Measurements from ENCODE around the gene RCC2.
"Not testable (repeated sequence)": the region's sequence is repeated elsewhere in the genome, so short reads cannot be mapped to it uniquely, and the experiment has no call there.

The RCC2 gene

DNA sequence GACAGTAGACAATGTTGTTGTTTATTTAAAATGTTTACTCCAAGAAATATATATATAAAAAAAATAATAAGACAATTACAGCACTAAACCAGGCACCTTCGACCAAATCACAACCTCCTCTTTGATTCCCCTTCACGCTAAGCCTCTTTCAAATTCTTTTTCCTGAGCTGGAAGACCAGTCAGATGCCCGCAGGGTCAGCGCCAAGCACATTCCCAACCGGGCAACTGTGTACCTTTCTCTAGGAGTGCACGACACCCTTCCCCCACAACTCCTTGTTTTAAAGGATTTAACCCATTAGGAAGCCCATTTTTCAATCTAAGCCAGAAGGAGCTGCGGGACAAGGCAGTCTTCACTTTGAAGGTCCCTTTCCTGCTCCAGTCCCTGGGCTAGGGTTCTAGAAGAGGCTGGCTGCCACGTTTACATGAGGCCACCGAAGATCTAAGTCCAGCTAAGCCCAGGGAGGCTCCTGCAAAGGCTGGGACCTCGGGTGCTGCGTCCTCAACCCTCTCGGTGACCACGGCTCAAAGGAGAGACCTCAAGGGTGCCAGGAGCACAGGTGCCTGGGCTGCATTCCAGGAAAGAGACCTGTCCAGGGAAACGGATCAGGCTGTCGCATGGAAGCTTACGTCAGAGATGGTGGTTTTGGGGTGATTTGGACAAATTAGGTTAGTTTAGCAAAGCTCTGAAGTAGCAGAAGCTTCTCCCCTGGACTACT lies 32.6 kb downstream of the RCC2 start:
- peaks cover 19% of the 10 kb centered on the region for H3K36me3 ChIP-seq (replicated peaks; ENCODE audit: low read depth, low read length)
- not testable (repeated sequence) for H3K9ac ChIP-seq (ENCODE audit: low read length); H3K4me2 ChIP-seq (ENCODE audit: low read length); H3K9me3 ChIP-seq (ENCODE audit: insufficient read depth, low read length); H3K79me2 ChIP-seq (ENCODE audit: low read length); H3K27me3 ChIP-seq (ENCODE audit: low read depth, low read length); H3K4me3 ChIP-seq (ENCODE audit: low read length); H3K27ac ChIP-seq (ENCODE audit: low read length); H2AFZ ChIP-seq (ENCODE audit: low read depth, low read length)
- H4K20me1 ChIP-seq (ENCODE audit: insufficient read depth, low read length), result peaks cover 24% of the 10 kb centered on the region
- H3K4me1 ChIP-seq (ENCODE audit: low read length), result peaks cover 13% of the 10 kb centered on the region

DNA sequence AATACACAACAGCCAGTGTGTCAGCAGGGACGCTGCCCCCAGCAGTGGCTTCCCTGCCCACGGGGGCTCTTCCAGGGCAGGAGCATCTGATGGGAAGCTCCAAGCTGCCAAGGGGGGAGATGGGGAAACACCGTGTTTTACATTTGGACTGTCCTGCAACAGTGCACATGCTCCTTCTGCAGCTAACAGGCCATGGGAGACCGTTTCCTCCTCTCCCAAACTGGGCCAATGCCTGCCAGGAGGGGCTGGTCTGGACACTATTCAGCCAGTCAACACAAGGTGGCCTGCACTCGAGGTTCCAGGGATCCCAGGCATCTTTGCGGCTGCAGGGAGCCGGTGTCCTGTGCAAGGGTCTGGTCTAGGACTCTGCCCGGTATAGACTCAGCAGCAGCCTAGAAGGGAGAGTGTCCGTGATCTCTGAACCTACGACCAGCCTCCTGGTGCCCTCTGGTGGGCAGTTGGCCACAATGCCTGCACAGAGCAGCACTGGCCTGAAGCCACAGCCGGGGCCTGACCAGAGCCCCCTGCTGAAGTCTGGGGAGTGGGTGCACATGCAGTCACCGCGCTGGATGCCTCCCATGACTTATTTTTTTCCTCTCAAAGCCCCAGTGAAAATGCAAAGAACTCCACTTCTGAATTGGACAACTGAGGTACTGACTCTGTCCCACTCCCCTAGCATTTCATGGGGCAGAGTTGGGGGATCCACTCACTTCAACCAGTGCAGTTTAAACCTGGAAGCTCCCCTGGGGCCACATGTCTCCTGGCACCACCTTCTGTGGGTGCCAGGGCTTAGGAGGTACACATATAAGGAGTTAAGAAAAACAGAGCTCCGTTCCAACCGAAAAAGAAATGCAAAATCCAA lies 33.3 kb downstream of the RCC2 start:
- Histone ChIP-seq H3K79me2 (ENCODE audit: low read length) (peaks cover 9% of the 10 kb centered on the region; the same call in 1 of the 2 replicates), H2AFZ (ENCODE audit: low read depth, low read length) (no peak overlapping the region), H3K4me3 (ENCODE audit: low read length) (no peak overlapping the region), H3K9me3 (ENCODE audit: insufficient read depth, low read length) (no peaks in the 10 kb centered on the region), H3K27ac (ENCODE audit: low read length) (no peak overlapping the region), H3K4me2 (ENCODE audit: low read length) (no peak overlapping the region), H3K9ac (ENCODE audit: low read length) (no peak overlapping the region), H3K27me3 (ENCODE audit: low read depth, low read length) (no peaks in the 10 kb centered on the region), H3K36me3 (replicated peaks; ENCODE audit: low read depth, low read length) (peaks cover 14% of the 10 kb centered on the region), H4K20me1 (ENCODE audit: insufficient read depth, low read length) (peaks cover 16% of the 10 kb centered on the region), H3K4me1 (ENCODE audit: low read length) (peaks cover 5% of the 10 kb centered on the region)
- no peak for TF ChIP-seq EZH2phosphoT487 (IDR thresholded peaks at IDR 0.05; ENCODE audit: low read depth)
- TF ChIP-seq, protein P1, sequence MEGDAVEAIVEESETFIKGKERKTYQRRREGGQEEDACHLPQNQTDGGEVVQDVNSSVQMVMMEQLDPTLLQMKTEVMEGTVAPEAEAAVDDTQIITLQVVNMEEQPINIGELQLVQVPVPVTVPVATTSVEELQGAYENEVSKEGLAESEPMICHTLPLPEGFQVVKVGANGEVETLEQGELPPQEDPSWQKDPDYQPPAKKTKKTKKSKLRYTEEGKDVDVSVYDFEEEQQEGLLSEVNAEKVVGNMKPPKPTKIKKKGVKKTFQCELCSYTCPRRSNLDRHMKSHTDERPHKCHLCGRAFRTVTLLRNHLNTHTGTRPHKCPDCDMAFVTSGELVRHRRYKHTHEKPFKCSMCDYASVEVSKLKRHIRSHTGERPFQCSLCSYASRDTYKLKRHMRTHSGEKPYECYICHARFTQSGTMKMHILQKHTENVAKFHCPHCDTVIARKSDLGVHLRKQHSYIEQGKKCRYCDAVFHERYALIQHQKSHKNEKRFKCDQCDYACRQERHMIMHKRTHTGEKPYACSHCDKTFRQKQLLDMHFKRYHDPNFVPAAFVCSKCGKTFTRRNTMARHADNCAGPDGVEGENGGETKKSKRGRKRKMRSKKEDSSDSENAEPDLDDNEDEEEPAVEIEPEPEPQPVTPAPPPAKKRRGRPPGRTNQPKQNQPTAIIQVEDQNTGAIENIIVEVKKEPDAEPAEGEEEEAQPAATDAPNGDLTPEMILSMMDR (IDR thresholded peaks at IDR 0.05; ENCODE audit: low read depth, low read length), result peak; percentile 54

- Histone ChIP-seq H3K4me1 (ENCODE audit: low read length) (no peaks in the 10 kb centered on the region), H3K36me3 (replicated peaks; ENCODE audit: low read depth, low read length) (peaks cover 3% of the 10 kb centered on the region), H3K4me3 (ENCODE audit: low read length) (no peak overlapping the region), H3K4me2 (ENCODE audit: low read length) (no peak overlapping the region), H3K9ac (ENCODE audit: low read length) (no peak overlapping the region), H3K79me2 (ENCODE audit: low read length) (no peaks in the 10 kb centered on the region), H3K9me3 (ENCODE audit: insufficient read depth, low read length) (no peaks in the 10 kb centered on the region), H3K27ac (ENCODE audit: low read length) (no peak overlapping the region), H3K27me3 (ENCODE audit: low read depth, low read length) (no peaks in the 10 kb centered on the region), H4K20me1 (ENCODE audit: insufficient read depth, low read length) (0 out of 2 replicates have a peak, but pooled peaks cover 4% of the 10 kb centered on the region), H2AFZ (ENCODE audit: low read depth, low read length) (no peak overlapping the region)
- no peak for TF ChIP-seq EZH2phosphoT487 (IDR thresholded peaks at IDR 0.05; ENCODE audit: low read depth)
- TF ChIP-seq, protein P1 (IDR thresholded peaks at IDR 0.05; ENCODE audit: low read depth, low read length), result no peak
Measured at GRCh38 chr1:17404820-17405219, 34.7 kb downstream of the RCC2 start.

DNA sequence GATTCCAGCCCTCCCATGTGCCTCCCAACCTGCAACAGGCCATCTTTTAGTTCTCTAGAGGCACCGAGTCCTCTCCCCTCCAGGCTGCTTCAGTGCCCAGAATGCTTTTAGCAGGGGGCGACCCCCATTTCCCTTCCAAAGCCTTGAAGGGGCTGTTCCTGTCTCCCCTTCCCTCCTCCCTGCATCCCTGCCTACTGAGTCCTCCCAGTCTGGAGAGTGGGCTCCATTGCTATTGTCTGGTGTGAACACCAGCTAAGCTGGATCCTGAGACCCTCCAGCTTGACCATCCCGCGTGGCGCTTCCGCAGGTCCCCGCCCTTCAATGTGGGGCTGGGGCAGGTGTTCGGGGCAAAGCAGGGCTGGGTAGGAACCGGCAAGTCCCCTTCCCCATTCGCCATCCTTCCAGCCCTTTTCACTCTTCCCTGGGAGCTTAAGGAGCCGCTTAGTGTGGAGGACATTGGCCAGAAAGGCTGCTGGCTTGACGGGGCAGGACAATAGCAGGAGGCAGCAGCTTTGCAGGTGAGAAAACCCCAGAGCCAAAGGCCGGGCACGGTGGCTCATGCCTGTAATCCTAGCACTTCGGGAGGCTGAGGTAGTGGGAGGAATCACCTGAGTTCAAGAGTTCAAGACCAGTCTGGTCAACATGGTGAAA lies 35.3 kb downstream of the RCC2 start:
- Histone ChIP-seq H3K36me3 (replicated peaks; ENCODE audit: low read depth, low read length) (no peaks in the 10 kb centered on the region), H4K20me1 (ENCODE audit: insufficient read depth, low read length) (no peaks in the 10 kb centered on the region)

More for the DNA sequence above, 35.3 kb downstream of the RCC2 start:
- no peak overlapping the region for H3K4me2 ChIP-seq (ENCODE audit: low read length)
- TF ChIP-seq, protein P1 (IDR thresholded peaks at IDR 0.05; ENCODE audit: low read depth, low read length), result no peak
- TF ChIP-seq EZH2phosphoT487 (IDR thresholded peaks at IDR 0.05; ENCODE audit: low read depth), result no peak
- H3K4me3 ChIP-seq (ENCODE audit: low read length), result no peak overlapping the region
- no peak overlapping the region for H2AFZ ChIP-seq (ENCODE audit: low read depth, low read length)
- no peak overlapping the region for H3K9ac ChIP-seq (ENCODE audit: low read length)
- no peak overlapping the region for H3K27ac ChIP-seq (ENCODE audit: low read length)
- no peaks in the 10 kb centered on the region for H3K79me2 ChIP-seq (ENCODE audit: low read length)
- no peaks in the 10 kb centered on the region for H3K27me3 ChIP-seq (ENCODE audit: low read depth, low read length)
- H3K9me3 ChIP-seq (ENCODE audit: insufficient read depth, low read length), result no peaks in the 10 kb centered on the region
- H3K4me1 ChIP-seq (ENCODE audit: low read length), result no peaks in the 10 kb centered on the region
